SK-N-MC (cell line): Measurements from ENCODE around the gene JAKMIP1.

Experiments
- EZH2 ChIP-seq: fragments of 200-600 bp; sonication (generic); IDR thresholded peaks from one replicate; pipeline ENCODE4 v1.6.1; 2017; ENCODE audit warnings: antibody characterized with exemption
- FOXP2 ChIP-seq: optimal IDR thresholded peaks from 2 replicates; pipeline ENCODE3; 2011; ENCODE audit warnings: mild to moderate bottlenecking, moderate library complexity; ENCODE audit not compliant: insufficient read depth; ENCODE audit errors: extremely low read length, control extremely low read depth
- POLR2AphosphoS5 ChIP-seq: IDR thresholded peaks from 2 replicates; pipeline ENCODE4 v1.6.1; 2012; ENCODE audit warnings: mild to moderate bottlenecking, low read depth, low read length, borderline replicate concordance

- TF ChIP-seq EZH2 (no peak), POLR2AphosphoS5 (no peak), FOXP2 (no peak)
Measured at GRCh38 chr4:6201580-6202091, 1.3 kb upstream of the JAKMIP1 start.
